Stimulated activated naive CD8-positive, alpha-beta T cell treated with anti-CD3 and anti-CD28 coated beads, Interleukin-15, Interleukin-2, amounts not matched to agents 100 ng/mL and 50 ng/mL, for 24 hours (primary cell): ENCODE data around the gene NTRK2.
"Not testable (repeated sequence)": the region's sequence is repeated elsewhere in the genome, so short reads cannot be mapped to it uniquely, and the experiment has no call there.

Experiments
- H3K27ac Mint-ChIP-seq: one replicate; pipeline ENCODE4 v1.8.0; 2021; ENCODE audit warnings: mild to moderate bottlenecking, mixed read lengths
- H3K27me3 Mint-ChIP-seq: one replicate; pipeline ENCODE4 v1.8.0; 2021; ENCODE audit warnings: mixed read lengths
- H3K36me3 Mint-ChIP-seq: one replicate; pipeline ENCODE4 v1.8.0; 2021; ENCODE audit warnings: low read depth, mixed read lengths
- H3K4me1 Mint-ChIP-seq: one replicate; pipeline ENCODE4 v1.8.0; 2021; ENCODE audit warnings: low read depth, mixed read lengths
- H3K4me3 Mint-ChIP-seq: one replicate; pipeline ENCODE4 v1.8.0; 2021; ENCODE audit warnings: mild to moderate bottlenecking, mixed read lengths
- H3K9me3 Mint-ChIP-seq: one replicate; pipeline ENCODE4 v1.8.0; 2021; ENCODE audit warnings: mixed read lengths

NTRK2 gene

GRCh38 chr9:85045271-85045670 lies 375.7 kb downstream of the NTRK2 start:
- Mint-ChIP-seq H3K4me3 (no peak overlapping the region), H3K9me3 (no peaks in the 10 kb centered on the region), H3K36me3 (no peaks in the 10 kb centered on the region)

GRCh38 chr9:85046475-85046874 lies 376.9 kb downstream of the NTRK2 start:
- Mint-ChIP-seq H3K36me3 (no peaks in the 10 kb centered on the region), H3K4me3 (no peak overlapping the region), H3K9me3 (no peaks in the 10 kb centered on the region), H3K27ac (no peak overlapping the region), H3K4me1 (no peaks in the 10 kb centered on the region), H3K27me3 (peaks cover 4% of the 10 kb centered on the region)

More at GRCh38 chr9:85045271-85045670, 375.7 kb downstream of the NTRK2 start:
- Mint-ChIP-seq H3K27me3 (peaks cover 4% of the 10 kb centered on the region), H3K27ac (no peak overlapping the region), H3K4me1 (no peaks in the 10 kb centered on the region)

GRCh38 chr9:85053206-85053786 lies 383.8 kb downstream of the NTRK2 start:
- H3K27me3 Mint-ChIP-seq, result no peaks in the 10 kb centered on the region
- no peak overlapping the region for H3K27ac Mint-ChIP-seq
- H3K9me3 Mint-ChIP-seq, result no peaks in the 10 kb centered on the region
- no peak overlapping the region for H3K4me3 Mint-ChIP-seq
- no peaks in the 10 kb centered on the region for H3K36me3 Mint-ChIP-seq
- H3K4me1 Mint-ChIP-seq, result no peaks in the 10 kb centered on the region

GRCh38 chr9:85054017-85054416 lies 384.5 kb downstream of the NTRK2 start:
- H3K27ac Mint-ChIP-seq, result no peak overlapping the region
- no peaks in the 10 kb centered on the region for H3K9me3 Mint-ChIP-seq
- no peaks in the 10 kb centered on the region for H3K4me1 Mint-ChIP-seq
- no peaks in the 10 kb centered on the region for H3K36me3 Mint-ChIP-seq
- H3K27me3 Mint-ChIP-seq, result no peaks in the 10 kb centered on the region
- no peak overlapping the region for H3K4me3 Mint-ChIP-seq

GRCh38 chr9:85055506-85056202 lies 386.1 kb downstream of the NTRK2 start:
- Mint-ChIP-seq H3K27me3 (no peaks in the 10 kb centered on the region), H3K4me3 (no peak overlapping the region), H3K27ac (no peak overlapping the region), H3K4me1 (no peaks in the 10 kb centered on the region), H3K9me3 (no peaks in the 10 kb centered on the region), H3K36me3 (no peaks in the 10 kb centered on the region)

- Mint-ChIP-seq H3K4me1 (no peaks in the 10 kb centered on the region), H3K36me3 (no peaks in the 10 kb centered on the region), H3K4me3 (no peak overlapping the region), H3K27ac (no peak overlapping the region), H3K27me3 (no peaks in the 10 kb centered on the region), H3K9me3 (no peaks in the 10 kb centered on the region)
These were observed 386.7 kb downstream of the NTRK2 start for GRCh38 chr9:85056203-85056572.

- H3K9me3 Mint-ChIP-seq, result peaks cover 3% of the 10 kb centered on the region
- no peaks in the 10 kb centered on the region for H3K27me3 Mint-ChIP-seq
- no peaks in the 10 kb centered on the region for H3K36me3 Mint-ChIP-seq
- H3K4me3 Mint-ChIP-seq, result no peak overlapping the region
- H3K27ac Mint-ChIP-seq, result no peak overlapping the region
- no peaks in the 10 kb centered on the region for H3K4me1 Mint-ChIP-seq
These were observed 392.4 kb downstream of the NTRK2 start for GRCh38 chr9:85061969-85062368.

GRCh38 chr9:85062385-85063022 lies 393.0 kb downstream of the NTRK2 start:
- no peaks in the 10 kb centered on the region for H3K36me3 Mint-ChIP-seq
- H3K4me1 Mint-ChIP-seq, result no peaks in the 10 kb centered on the region
- peaks cover 3% of the 10 kb centered on the region for H3K9me3 Mint-ChIP-seq
- no peaks in the 10 kb centered on the region for H3K27me3 Mint-ChIP-seq
- H3K4me3 Mint-ChIP-seq, result no peak overlapping the region
- H3K27ac Mint-ChIP-seq, result no peak overlapping the region

- no peak overlapping the region for H3K27ac Mint-ChIP-seq
- H3K27me3 Mint-ChIP-seq, result no peaks in the 10 kb centered on the region
- no peaks in the 10 kb centered on the region for H3K4me1 Mint-ChIP-seq
- H3K9me3 Mint-ChIP-seq, result peaks cover 3% of the 10 kb centered on the region
- H3K36me3 Mint-ChIP-seq, result no peaks in the 10 kb centered on the region
- no peak overlapping the region for H3K4me3 Mint-ChIP-seq
These were observed 395.4 kb downstream of the NTRK2 start for GRCh38 chr9:85064811-85065371.

- Mint-ChIP-seq H3K4me1 (no peaks in the 10 kb centered on the region), H3K27ac (no peak overlapping the region), H3K9me3 (peaks cover 8% of the 10 kb centered on the region), H3K36me3 (no peaks in the 10 kb centered on the region), H3K27me3 (no peaks in the 10 kb centered on the region), H3K4me3 (no peak overlapping the region)
These were observed 398.3 kb downstream of the NTRK2 start for GRCh38 chr9:85067792-85068191.

- H3K4me1 Mint-ChIP-seq, H3K9me3 Mint-ChIP-seq, H3K27ac Mint-ChIP-seq, H3K27me3 Mint-ChIP-seq, H3K4me3 Mint-ChIP-seq, H3K36me3 Mint-ChIP-seq: not testable (repeated sequence)
These were observed 399.9 kb downstream of the NTRK2 start for GRCh38 chr9:85069421-85069820.
